ENCODE measurements around the gene MAEL. TPM values are rescaled to one million over a fixed set of nuclear protein-coding genes. Genes with fewer than 3 reads are reported as not detected.

Gene MAEL
- total and polyA plus RNA-seq, 2 donors (not counting 1 experiment from before 2014, with no cell fraction given): 0.04 TPM; not detected in 1

GRCh38 chr1:166980818-166981217, 8.3 kb upstream of the MAEL start:
- H3K9me3 Mint-ChIP-seq (ENCODE audit: insufficient read depth): no peaks in the 10 kb centered on the region
- H3K36me3 ChIP-seq (replicated peaks in 1 of 2; ENCODE audit: control extremely low read depth in 1 of 2, control insufficient read depth in 1 of 2, extremely low read depth in 1 of 2, insufficient read depth in 2 of 2, low read length in 1 of 2): no peaks in the 10 kb centered on the region
- CTCF ChIA-PET: interaction anchor here (1.1 to 2.0 kb wide), 2 partner anchors 9 to 78 kb away, joined by 3 to 7 read pairs; no protein-coding TSS in a partner anchor
- no peaks in the 10 kb centered on the region for H3K9me3 ChIP-seq (ENCODE audit: control extremely low read depth in 1 of 3, control insufficient read depth in 2 of 3, insufficient read depth in 1 of 3, low read length in 2 of 3)
- H3K27ac ChIP-seq (ENCODE audit: low read length in 2 of 2): no peak overlapping the region
- peaks cover 17% of the 10 kb centered on the region for H3K27me3 Mint-ChIP-seq
- intact Hi-C loops (cut with micrococcal nuclease): no loop called here
- no peak overlapping the region for H3K9ac ChIP-seq (ENCODE audit: low read length)
- no peak for DNase-seq
- no peak overlapping the region for H3K4me2 ChIP-seq (replicated peaks; ENCODE audit: low read depth, low read length, poor library complexity, severe bottlenecking)
- H3K4me1 ChIP-seq (ENCODE audit: control insufficient read depth in 2 of 2, insufficient read depth in 2 of 2, low read length in 2 of 2): peaks cover 0 to 8% of the 10 kb centered on the region in 2 donors
- no peak overlapping the region for H2AFZ ChIP-seq (ENCODE audit: insufficient read depth, low read depth, low read length, poor library complexity, severe bottlenecking)
- H3K4me1 Mint-ChIP-seq: peaks cover 8% of the 10 kb centered on the region
- no peaks in the 10 kb centered on the region for H3K79me2 ChIP-seq (ENCODE audit: control insufficient read depth, insufficient read depth, low read length)
- H3K27ac Mint-ChIP-seq: no peak overlapping the region
- POLR2A ChIA-PET: no interaction called here
- no peak for TF ChIP-seq EZH2 (IDR thresholded peaks at IDR 0.05; ENCODE audit: borderline replicate concordance, insufficient read depth, low read depth, low read length, poor library complexity, severe bottlenecking)
- TF ChIP-seq CTCF (IDR thresholded peaks at IDR 0.05): no peak
- H3K27me3 ChIP-seq (replicated peaks in 1 of 4; ENCODE audit: control extremely low read depth in 1 of 4, control insufficient read depth in 3 of 4, insufficient read depth in 4 of 4, low read length in 3 of 4): peaks cover 0 to 9% (median 3%) of the 10 kb centered on the region in 4 experiments
- no peaks in the 10 kb centered on the region for H4K20me1 ChIP-seq (ENCODE audit: control insufficient read depth, insufficient read depth, low read length, poor library complexity, severe bottlenecking)
- H3K4me3 Mint-ChIP-seq: no peak overlapping the region
- no peak overlapping the region for H3K4me3 ChIP-seq (ENCODE audit: control extremely low read depth in 1 of 5, extremely low read depth in 1 of 5, insufficient read depth in 1 of 5, low read depth in 2 of 5, low read length in 4 of 5)
- 80% methylated on average over 1 of the region's 3 CpGs for WGBS (ENCODE audit: insufficient coverage)
- no peak for ATAC-seq (ENCODE audit: low read depth)

- no peak for TF ChIP-seq EZH2 (IDR thresholded peaks at IDR 0.05; ENCODE audit: borderline replicate concordance, insufficient read depth, low read depth, low read length, poor library complexity, severe bottlenecking)
- no peak for TF ChIP-seq CTCF (IDR thresholded peaks at IDR 0.05)
- Histone ChIP-seq H3K36me3 (replicated peaks in 1 of 2; ENCODE audit: control extremely low read depth in 1 of 2, control insufficient read depth in 1 of 2, extremely low read depth in 1 of 2, insufficient read depth in 2 of 2, low read length in 1 of 2) (no peaks in the 10 kb centered on the region), H3K79me2 (ENCODE audit: control insufficient read depth, insufficient read depth, low read length) (no peaks in the 10 kb centered on the region), H3K9ac (ENCODE audit: low read length) (no peak overlapping the region), H3K4me2 (replicated peaks; ENCODE audit: low read depth, low read length, poor library complexity, severe bottlenecking) (no peak overlapping the region), H3K27me3 (replicated peaks in 1 of 4; ENCODE audit: control extremely low read depth in 1 of 4, control insufficient read depth in 3 of 4, insufficient read depth in 4 of 4, low read length in 3 of 4) (peaks cover 0 to 7% (median 4%) of the 10 kb centered on the region in 4 experiments), H4K20me1 (ENCODE audit: control insufficient read depth, insufficient read depth, low read length, poor library complexity, severe bottlenecking) (no peaks in the 10 kb centered on the region), H3K9me3 (ENCODE audit: control extremely low read depth in 1 of 3, control insufficient read depth in 2 of 3, insufficient read depth in 1 of 3, low read length in 2 of 3) (no peaks in the 10 kb centered on the region), H3K4me3 (ENCODE audit: control extremely low read depth in 1 of 5, extremely low read depth in 1 of 5, insufficient read depth in 1 of 5, low read depth in 2 of 5, low read length in 4 of 5) (no peak overlapping the region), H3K27ac (ENCODE audit: low read length in 2 of 2) (no peak overlapping the region), H3K4me1 (ENCODE audit: control insufficient read depth in 2 of 2, insufficient read depth in 2 of 2, low read length in 2 of 2) (peaks cover 0 to 5% of the 10 kb centered on the region in 2 donors), H2AFZ (ENCODE audit: insufficient read depth, low read depth, low read length, poor library complexity, severe bottlenecking) (no peak overlapping the region)
- no peak overlapping the region for H3K4me3 Mint-ChIP-seq
- ChIA-PET CTCF (interaction anchor here (2.0 kb wide), 1 partner anchor 77 kb away, joined by 7 read pairs; no protein-coding TSS in a partner anchor), POLR2A (no interaction called here)
- ATAC-seq (ENCODE audit: low read depth) (no peak), DNase-seq (no peak)
- peaks cover 23% of the 10 kb centered on the region for H3K27me3 Mint-ChIP-seq
- H3K27ac Mint-ChIP-seq: no peak overlapping the region
- intact Hi-C loops (cut with micrococcal nuclease): no loop called here
- no peaks in the 10 kb centered on the region for H3K9me3 Mint-ChIP-seq (ENCODE audit: insufficient read depth)
- 100% methylated on average over 1 of the region's 1 CpG for WGBS (ENCODE audit: insufficient coverage)
- H3K4me1 Mint-ChIP-seq: peaks cover 2% of the 10 kb centered on the region
Measured at GRCh38 chr1:166981589-166981988, 7.5 kb upstream of the MAEL start.

Data from B cell (primary cell).